ENCODE data around the gene ZBTB24. TPM values are rescaled to one million over a fixed set of nuclear protein-coding genes. Genes with fewer than 3 reads are reported as not detected.

Gene ZBTB24
- total and polyA plus RNA-seq, 12 donors = 1.1 to 4.0 (median 3.0) TPM

- Histone ChIP-seq H3K4me1 (peaks cover 0 to 10% (median 0%) of the 10 kb centered on the region in 9 donors), H3K36me3 (no peaks in the 10 kb centered on the region), H3K4me3 (no peak overlapping the region), H3K27ac (no peak overlapping the region), H3K9me3 (no peaks in the 10 kb centered on the region), H3K27me3 (no peaks in the 10 kb centered on the region)
- ATAC-seq (no peak), DNase-seq (no peak)
- no peak for TF ChIP-seq CTCF (IDR thresholded peaks at IDR 0.05)
- intact Hi-C loops (cut with DNase I) = no loop called here
- 77 to 82% methylated on average over 4 of the region's 4 CpGs for WGBS, 2 donors
Measured at GRCh38 chr6:109507490-109508072, 24.6 kb upstream of the ZBTB24 start.

- intact Hi-C loops (cut with DNase I) = no loop called here
- H3K9me3 ChIP-seq = no peaks in the 10 kb centered on the region
- H3K4me3 ChIP-seq = no peak overlapping the region
- H3K4me1 ChIP-seq = peaks cover 0 to 6% (median 0%) of the 10 kb centered on the region in 9 donors
- no peaks in the 10 kb centered on the region for H3K27me3 ChIP-seq
- no peak for DNase-seq
- TF ChIP-seq CTCF (IDR thresholded peaks at IDR 0.05) = no peak
- WGBS, 2 donors = 91% methylated on average over 2 of the region's 2 CpGs
- H3K27ac ChIP-seq = no peak overlapping the region
- no peaks in the 10 kb centered on the region for H3K36me3 ChIP-seq
- ATAC-seq = no peak
Measured at GRCh38 chr6:109506841-109507240, 23.8 kb upstream of the ZBTB24 start.

GRCh38 chr6:109506314-109506713 lies 23.3 kb upstream of the ZBTB24 start:
- 90 to 93% methylated on average over 2 of the region's 2 CpGs for WGBS, 2 donors
- DNase-seq (no peak), ATAC-seq (no peak)
- H3K4me3 ChIP-seq = no peak overlapping the region
- H3K27me3 ChIP-seq = no peaks in the 10 kb centered on the region
- no peak overlapping the region for H3K27ac ChIP-seq
- no peak for TF ChIP-seq CTCF (IDR thresholded peaks at IDR 0.05)
- no peaks in the 10 kb centered on the region for H3K36me3 ChIP-seq
- intact Hi-C loops (cut with DNase I) = no loop called here
- peaks cover 0 to under 1% (median 0%) of the 10 kb centered on the region in 9 donors for H3K4me1 ChIP-seq
- no peaks in the 10 kb centered on the region for H3K9me3 ChIP-seq

- ATAC-seq (no peak), DNase-seq (no peak)
- no peak overlapping the region for H3K27ac ChIP-seq
- H3K4me1 ChIP-seq = no peaks in the 10 kb centered on the region
- WGBS, 2 donors = 85 to 88% methylated on average over 10 of the region's 10 CpGs
- H3K4me3 ChIP-seq = no peak overlapping the region
- H3K27me3 ChIP-seq = no peaks in the 10 kb centered on the region
- no peaks in the 10 kb centered on the region for H3K36me3 ChIP-seq
- TF ChIP-seq CTCF (IDR thresholded peaks at IDR 0.05) = no peak
- no peaks in the 10 kb centered on the region for H3K9me3 ChIP-seq
- intact Hi-C loops (cut with DNase I) = no loop called here
Measured at GRCh38 chr6:109503327-109504224, 20.6 kb upstream of the ZBTB24 start.
